Stromal cell of bone marrow (primary cell): ENCODE data around the gene PIP5K1C.

Experiments
- DNase-seq: peaks from one replicate; pipeline ENCODE4 v3.0.0-alpha.2; 2012; ENCODE audit warnings: low read depth

PIP5K1C gene

DNA sequence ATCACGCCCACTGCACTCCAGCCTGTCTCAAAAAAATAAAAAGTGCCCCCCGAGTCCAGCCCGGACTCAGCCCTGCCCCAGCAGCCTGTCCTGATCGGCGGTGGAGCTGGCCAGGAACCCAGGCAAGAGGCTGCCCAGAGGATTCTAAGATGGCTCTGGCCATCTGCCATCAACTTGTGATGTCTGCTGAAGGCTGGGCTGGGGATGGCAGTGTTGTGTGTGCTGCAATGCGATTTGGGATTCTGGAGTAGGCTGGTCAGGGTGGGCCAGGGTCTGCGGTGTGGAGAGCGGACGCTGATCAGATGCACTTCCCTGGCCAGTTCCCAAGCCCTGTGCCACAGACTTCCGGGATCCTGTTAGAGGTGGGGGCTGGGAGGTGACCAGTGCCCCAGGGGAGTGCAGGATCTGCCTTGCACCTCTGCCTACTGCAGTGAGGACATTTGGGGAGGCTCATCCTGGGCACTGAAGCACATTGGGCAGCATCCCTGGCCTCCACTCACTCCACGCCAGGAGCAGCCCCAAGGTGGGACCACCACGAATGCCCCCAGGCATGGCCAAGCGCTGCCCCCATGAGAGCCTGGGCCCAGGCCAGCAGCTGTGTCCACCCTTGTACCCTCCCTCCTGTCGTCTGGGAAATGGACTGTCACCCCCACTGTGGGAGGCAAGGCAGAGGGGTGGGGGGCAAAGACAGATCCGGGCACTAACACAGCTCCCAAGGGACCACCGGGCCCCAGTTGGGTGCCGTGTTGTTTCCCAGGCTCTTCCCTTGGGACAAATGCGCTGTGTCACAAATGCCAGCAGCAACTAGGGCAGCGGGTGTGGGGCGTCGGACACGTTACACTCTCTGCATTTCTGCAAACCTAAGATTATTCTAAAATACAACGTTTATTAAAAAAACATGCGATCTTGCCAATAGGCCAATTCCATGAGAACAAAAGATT, 90.2 kb downstream of the PIP5K1C start:
- no peak for DNase-seq

DNA sequence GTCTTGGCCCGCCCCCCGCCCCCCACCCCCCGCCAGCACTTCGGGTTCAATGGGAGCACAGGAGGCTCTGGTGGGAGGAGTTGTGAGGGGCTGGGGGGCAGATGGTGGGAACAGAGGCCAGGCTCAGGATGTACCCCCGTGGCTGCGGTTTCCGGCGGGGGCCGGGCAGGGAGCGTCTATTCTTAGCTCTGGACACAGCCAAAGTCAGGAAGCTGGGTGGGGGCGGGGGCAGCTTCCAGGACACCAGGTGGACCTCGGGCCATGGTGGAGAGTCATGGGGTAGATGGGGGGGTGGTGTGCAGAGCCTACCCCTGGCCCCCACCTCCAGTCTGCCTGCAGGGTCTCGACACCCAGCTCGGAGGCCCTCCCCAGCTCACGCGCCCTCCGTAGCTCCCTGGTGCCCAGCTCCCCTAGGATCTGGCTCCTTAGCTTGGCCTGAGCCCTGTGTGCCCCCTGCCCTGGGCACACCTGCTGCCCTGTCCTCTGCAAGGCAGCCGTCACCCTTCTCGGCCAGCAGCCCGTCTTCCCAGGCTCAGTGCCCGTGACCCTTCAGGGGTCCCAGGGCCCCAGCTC, 91.4 kb downstream of the PIP5K1C start:
- no peak for DNase-seq

DNA sequence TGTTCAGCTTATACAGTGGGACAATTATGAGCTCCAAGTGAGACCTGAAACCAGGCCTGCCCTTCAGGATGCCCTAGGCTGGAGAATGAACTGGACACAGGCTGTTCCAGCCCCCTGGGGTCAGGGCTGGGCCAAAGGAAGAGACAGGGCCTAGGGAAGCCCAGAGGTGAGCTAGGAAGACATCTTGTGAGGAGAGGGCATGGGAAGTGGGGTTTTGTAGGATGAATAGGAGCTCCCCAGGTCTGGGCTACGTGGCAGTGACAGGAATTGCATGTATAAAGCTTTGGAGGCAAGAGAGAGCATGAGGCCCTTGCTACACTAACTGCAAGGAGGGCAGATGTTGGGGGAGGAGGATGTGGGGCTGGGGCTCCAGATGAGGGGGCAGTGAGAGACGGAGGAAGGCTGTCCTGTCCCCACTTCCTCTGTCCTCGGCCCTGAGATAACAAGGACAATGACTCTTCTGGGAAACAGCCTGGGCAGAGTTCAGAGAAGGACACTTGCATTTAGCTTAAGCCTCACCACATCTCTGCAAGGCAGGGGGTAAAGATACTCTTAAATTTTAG, 92.1 kb downstream of the PIP5K1C start:
- no peak for DNase-seq

DNA sequence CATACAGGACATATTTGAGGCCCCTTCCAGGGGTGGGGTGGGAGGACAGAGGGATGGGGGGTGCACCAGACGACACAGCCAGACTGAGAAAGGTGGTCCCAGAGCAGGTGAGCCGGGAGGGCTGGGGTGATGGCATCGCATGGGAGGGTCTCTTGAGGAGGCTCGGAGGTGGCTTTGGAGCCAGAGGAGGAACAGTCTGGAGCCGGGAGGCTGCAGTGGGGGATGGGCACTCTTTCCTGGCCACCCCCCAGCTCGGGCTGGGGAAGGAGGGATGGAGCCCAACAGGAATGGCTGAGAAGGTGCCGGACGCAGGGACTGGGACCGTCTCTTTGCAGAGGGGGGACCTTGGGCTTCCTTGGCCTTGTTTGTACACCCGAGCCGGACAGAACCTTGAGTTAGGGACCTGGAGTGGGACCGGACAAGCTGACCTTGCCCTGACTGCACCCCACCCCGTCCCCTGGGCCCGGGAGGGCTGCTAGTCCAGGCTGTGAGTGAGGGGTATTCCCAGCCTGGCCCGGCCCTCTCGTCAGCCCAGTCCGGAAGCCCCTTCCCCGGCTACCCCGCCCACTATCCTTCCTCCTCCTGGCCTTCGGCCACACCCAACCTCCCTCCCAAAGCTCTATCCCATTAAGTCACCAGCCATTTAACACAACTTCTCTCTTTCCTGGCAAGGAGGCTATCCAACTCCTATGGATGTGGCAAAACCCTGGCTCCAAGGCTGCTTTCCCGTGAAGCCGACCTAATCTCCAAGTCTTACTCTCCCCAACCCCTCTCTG, 92.8 kb downstream of the PIP5K1C start:
- DNase-seq = peak; percentile 11

DNA sequence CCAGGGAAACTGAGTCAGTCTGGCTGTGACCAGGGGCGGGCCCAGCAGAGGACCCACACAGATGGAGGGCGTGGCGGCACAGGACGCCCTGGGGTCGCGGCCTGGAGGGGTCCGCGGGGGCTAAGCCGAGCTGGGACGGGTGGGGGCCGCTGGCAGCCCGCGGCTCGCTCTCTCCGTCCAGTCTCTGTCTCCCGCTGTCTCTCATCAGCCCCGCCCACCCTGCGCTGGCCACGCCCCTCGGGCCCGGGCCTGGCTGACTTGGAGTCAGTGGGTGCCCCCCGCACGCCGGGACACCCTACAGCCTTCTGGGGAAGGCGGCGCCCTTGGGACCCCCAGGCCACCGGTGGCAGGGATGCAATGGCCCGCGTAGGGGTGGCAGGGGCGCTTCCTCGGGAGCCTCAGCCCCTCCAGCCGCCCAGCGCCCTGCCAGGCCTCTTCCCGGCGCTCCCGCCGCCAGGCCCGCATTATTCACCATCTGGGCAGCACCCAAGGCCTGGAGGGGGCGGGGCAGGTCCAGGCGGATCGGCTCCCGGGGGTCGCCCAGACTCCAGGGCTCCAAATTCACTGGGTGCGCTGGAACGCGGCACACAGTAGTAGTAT, 93.5 kb downstream of the PIP5K1C start, which contains the start of gene TBXA2R:
TSS of gene TBXA2R (minus strand) at position 186 of the 600 bp plus-strand sequence. CDS start 6,241 bp downstream, outside the sequence.
- peak; percentile 46 for DNase-seq

DNA sequence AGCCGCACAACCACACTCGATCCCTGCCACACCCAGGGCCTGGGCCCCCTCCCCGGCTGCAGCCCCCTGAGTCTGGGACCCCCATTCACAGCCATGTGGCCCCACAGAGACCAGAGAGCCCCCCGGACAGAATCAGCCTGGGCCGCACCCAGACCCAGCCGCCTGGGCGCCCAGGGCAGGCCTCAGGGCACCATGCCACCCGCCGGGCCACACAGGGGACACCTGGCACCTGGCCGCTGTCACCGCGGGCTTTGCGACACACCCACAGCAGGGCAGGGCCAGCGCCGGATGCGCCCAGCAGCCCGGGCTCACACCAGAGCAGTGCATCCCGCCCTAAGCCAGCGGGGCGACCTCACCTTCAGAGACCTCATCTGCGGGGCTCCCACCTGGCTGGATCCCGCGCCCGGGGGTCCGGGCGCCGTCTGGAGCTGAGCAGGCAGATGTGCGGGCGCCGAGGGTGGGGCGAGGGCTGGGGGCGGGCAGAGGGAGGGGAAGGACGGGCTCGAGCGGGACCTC, 94.0 kb downstream of the PIP5K1C start:
- DNase-seq = no peak

DNA sequence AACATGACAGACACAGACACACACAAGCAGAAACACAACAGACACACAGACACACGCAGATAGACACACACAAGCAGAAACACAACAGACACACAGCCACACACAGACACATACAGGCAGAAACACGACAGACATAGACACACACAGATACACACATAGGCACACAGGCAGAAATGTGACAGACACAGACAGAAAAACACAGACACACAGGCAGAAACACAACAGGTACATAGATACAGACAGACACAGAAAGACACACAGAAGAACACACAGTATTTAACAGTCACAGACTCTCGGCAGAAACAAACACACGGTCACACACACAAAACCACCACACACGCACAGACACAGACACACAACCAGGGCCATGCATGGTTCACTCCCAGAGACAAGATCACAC, 94.5 kb downstream of the PIP5K1C start:
- DNase-seq = no peak

DNA sequence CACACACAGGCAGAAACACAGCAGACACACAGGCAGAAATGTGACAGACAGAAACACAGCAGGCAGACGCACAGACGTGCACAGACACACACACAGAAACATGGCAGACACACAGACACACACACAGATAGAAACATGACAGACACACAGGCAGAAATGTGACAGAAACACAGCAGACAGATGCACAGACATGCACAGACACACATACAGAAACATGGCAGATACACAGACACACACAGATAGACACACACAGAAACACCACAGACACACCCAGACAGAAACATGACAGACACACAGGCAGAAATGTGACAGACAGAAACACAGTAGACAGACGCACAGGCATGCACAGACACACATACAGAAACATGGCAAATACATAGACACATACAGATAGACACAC, 94.9 kb downstream of the PIP5K1C start:
- no peak for DNase-seq

DNA sequence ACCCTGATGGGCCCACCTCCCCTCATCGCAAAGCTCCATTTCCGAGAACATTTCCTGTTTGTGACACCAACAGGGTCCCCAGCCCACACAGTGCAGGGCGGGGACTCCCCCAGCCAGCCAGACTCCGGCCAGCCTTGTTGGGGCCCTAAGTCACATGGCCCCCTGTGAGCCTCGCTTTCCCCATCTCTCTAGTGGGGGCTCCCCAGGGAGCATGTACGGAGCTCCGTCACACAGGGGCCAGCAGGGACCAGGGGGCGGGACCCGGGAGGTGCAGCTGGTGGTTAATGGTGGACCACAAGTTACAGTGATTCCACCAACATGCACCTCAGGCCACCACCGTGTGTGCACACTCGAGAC, 95.3 kb downstream of the PIP5K1C start:
- DNase-seq = no peak

DNA sequence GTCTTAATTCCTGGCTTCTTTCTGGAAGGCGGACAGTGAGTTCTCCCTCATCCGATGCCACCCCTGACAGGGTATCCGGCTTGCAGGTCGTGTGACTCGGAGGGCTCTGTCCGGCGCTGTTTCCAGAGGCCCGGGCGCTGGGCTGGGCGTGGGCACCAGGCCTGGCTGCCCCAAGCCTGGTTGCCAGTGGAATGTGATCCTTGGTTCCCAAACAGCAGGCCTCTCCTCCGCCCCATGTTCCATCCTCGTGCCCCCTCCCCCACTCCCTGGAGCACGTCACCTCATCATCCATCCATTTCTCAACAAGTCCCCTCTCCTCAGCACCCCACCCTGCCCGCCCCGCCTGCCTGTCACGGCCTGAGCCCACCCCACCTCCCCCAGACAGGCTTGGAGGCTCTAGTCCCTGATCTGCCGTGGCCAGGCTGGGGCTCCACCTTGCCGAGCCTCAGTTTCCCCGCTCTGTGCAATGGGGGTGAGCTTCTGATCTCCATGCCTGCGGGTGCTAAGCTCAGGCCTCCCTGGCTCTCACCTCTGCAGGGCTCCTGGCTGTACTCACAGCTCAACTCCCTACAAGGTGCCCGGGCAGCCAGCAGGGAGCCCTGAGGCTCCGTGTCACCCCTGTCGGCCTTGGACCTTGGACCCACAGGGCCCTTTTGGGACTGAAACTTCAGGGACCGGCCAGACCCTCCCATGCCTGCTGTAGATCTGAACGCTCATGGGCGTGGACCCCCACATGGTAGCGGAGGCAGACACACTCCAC, 95.9 kb downstream of the PIP5K1C start:
- DNase-seq = no peak

DNA sequence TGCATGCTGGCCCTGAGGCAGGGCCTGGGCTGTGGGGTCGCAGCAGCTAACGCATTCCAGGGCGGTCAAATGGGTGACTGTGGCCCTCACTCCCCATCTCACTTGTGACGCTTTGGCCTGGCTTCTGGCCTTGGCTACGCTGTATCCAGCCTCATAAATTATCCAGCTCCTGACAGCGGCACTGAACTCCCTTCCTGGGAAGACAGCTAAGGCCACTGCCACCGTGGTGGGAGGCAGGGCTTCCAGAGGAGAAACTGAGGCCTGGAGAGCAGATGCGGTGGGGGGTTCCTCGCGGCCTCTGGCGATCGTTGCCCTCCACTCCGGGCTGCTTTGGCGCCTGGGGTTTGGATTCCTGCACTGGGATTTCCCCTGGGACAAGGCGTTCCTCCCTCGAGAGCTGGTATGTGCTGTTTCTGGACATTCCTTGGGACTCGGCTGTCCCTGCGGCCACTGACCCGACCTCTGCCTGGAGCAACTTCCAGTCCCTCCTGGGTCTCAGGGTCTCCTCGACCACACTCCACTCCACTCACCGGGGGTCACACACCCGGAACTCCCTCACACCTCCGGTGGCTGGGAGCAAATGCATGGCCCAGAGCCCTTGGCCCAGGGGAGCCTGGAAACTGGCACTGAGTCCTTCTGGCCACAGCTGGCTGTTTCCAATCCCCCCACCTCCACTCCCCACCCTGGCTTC, 97.0 kb downstream of the PIP5K1C start:
- no peak for DNase-seq

DNA sequence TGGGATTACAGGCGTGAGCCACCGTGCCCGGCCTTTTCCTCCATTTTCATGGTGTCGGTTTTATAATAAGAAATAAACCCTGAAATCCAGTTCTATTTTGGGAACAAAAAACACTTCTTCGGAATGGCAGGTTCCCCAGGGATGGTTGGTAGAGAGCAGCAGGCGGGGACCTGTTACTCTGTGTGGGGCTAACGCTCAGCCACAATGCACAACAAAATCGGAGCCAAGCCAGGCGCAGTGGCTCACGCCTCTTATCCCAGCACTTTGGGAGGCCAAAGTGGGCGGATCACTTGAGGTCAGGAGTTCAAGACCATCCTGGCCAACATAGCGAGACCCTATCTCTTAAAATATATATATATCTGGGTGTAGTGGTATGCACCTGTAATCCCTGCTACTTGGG, 99.2 kb downstream of the PIP5K1C start:
- DNase-seq = no peak

DNA sequence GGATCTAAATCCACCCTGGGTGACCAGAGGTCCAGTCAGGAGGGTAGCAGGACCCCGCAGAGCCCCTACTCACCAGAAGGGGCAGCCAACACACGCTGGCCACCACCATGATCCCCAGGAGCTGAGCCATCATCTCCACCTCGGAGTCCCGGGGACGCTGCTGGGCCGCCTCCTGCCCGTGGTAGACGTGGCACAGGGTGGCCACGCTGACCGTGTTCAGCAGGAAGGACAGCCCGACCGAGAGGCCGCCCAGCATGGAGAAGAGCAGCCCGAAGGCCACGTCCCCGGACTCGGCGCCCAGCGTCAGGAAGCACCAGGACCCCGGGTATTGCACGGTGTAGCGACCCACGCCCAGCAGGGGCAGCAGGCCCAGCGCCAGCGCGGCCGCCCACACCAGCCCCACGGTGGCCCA, 100.5 kb downstream of the PIP5K1C start:
- no peak for DNase-seq

DNA sequence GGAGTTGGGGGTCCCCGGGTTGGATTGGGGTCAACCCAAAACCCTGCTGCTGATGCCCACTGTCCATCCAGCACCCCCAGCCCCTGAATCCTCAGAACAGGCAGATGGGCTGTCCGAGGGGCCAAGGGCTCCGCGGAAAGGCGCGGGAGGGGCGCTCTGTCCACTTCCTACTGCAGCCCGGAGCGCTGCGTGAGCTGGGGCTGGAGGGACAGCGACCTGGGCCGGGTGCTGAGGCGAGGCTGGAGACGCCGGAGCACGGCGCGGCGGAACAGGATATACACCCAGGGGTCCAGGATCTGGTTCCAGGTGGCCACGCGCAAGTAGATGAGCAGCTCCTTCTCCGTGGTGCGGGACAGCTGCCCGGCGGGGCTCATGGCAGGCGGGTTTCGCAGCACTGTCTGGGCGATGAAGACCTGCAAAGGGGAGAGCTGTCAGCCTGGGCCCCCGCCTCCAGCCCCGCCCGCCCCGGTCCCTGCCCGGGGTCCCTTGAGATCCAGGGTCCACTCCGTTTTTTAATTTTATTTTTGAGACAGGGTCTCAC, 104.7 kb downstream of the PIP5K1C start:
- no peak for DNase-seq

DNA sequence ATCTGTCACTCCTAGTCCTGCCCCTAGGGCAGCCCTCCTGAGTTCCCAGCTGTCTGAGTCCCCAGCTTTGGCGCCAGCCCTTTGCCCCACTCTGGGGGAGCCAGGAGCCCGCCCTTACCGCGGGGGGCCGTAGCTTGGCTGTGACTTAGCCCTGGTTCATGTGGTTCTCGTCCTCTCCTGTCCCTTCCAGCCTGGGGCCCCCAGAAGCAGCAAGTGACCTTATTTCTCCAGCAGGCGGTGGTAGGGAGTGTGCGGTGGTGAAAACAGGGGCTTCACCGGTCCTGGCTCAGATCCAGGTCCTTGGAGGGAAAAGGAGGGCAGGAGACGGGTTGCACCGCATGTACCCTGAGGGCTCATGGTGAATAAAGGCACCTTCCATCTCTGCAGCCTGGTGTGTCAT, 107.1 kb downstream of the PIP5K1C start:
- DNase-seq = no peak

DNA sequence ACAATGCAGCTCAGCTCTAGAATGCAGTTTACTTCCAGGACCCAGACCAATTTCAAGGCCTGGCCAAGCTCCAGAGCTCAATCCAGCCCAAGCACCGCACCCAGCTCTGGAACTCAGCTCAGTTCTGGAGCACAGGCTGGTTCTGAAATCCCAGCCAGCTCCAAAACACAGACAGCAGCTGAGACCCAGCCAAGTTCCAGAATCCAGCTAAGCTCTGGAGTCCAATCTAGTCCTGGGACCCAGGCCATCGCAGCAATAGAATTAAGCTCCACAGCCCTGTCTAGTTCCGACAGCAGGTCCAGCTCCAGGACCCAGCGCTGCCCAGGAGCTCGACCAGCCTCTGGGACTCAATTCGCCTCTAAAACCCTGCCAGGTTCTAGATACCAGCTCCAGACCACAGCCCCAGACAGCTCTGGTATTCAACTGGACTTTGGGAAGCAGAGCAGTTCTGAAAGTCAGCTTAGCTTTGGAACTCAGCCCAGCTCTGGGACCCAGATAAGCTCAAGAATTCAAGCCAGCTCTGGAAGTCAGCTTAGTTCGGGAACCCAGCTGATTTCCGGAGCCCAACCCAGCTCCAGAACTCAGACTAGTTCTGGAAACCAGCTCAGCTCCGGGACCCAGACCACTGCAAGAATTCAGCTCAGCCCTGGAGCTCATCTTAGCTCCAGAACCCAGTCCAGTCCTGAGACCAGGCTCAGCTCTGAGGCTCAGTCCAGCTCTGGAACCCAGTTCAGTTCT, 108.2 kb downstream of the PIP5K1C start:
- no peak for DNase-seq

DNA sequence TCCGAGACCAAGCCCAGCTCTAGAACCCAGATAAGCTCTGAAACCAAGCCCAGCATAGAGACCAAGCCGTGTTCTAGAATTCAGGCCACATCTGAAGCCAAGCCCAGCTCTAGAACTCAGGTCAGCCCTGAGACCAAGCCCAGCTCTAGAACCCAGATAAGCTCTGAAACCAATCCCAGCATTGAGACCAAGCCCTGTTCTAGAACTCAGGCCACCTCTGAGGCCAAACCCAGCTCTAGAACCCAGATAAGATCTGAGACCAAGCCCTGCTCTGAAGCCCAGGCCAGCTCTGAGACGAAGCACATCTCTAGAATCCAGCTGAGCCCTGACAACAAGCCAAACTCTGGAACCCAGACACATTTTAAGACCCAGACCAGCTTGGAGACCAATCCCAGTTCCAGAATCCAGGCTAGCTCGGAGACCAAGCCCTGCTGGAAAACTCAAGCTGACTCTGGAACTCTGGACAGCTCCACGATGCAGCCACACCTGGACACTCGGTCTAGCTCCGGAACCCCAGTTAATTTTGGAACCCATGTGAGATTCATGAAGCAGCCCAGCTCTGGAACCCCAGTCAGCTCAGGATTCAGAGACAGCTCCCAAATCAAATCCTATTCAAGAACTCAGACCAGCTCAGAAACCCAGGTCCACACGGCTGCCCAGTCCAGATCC, 109.1 kb downstream of the PIP5K1C start:
- DNase-seq = no peak

DNA sequence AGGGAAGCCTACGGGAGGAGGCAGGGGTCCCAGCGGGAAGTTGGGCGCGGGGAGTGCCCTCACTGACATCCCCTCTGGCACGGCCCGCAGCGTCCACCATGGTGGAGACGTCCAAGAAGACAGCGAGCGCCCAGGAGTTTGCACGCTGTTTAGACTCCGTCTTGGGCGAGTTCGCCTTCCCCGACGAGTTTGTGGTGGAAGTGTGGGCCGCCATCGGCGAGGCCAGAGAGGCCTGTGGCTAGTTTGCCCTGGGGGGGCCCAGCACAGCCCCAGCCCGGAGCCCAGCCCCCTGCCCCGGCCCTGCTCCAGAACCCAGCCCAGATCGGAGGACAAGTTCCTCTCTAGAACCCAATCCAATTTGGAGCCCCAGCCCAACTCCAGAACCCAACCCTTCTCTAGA, 110.3 kb downstream of the PIP5K1C start:
- DNase-seq = no peak

DNA sequence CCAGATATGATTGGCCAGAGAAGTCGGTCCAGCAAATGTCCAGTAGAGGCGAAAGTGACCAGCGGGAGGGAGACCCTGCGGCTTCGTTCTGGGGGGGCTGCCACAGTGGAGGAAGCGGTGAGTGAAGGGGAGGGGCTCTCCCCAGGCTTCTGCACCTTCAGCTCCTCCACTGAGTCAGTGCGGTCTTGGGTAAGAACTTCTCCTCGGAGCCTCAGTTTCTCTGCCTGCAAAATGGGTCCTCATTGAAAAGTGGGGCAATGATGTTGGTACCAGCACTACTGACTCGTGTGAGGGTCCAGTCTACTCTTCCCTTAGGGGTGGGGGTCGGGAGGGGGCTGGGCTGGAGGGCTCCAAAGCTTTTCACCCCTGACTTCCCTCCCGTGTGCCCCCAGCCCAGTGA, 110.8 kb downstream of the PIP5K1C start:
- no peak for DNase-seq
